K562 (cell line): Measurements from ENCODE around the gene DEF6. TPM values are rescaled to one million over a fixed set of nuclear protein-coding genes. Genes with fewer than 3 reads are reported as not detected.

Experiments
- ATAC-seq: fragments of 200-7000 bp; cut with Tn5 transposase; 3 replicates; pipeline ENCODE4 v1.9.1; 2020; ENCODE audit warnings: moderate library complexity
- BruUV-seq: library from RNA; stranded (reverse); fragments of 400-500 nt; replicated peaks from 2 replicates; lab custom pipeline; 2021; lab: Mats Ljungman, UMichigan
- CTCF ChIA-PET: fragments of 300-600 bp; formaldehyde crosslinking; extraction: SDS; loops from one replicate; lab custom pipeline; 2021; ENCODE audit warnings: low intra/inter-chr PET ratio; lab: Yijun Ruan, JAX
- POLR2A ChIA-PET: fragments of 300-600, 350-650 bp; sonication (Branson Sonifier 250); formaldehyde crosslinking; extraction: SDS; loops from one replicate; lab custom pipeline; 2021; ENCODE audit warnings: antibody characterized with exemption, inconsistent platforms; lab: Yijun Ruan, JAX
- DNase-seq, 4 experiments: peaks; one replicate each; pipeline versions ENCODE4 v3.0.0 to v3.0.0-alpha.2; 2011 to 2018; ENCODE audit warnings: low spot score in 3 of 4, mixed read lengths in 3 of 4; ENCODE audit errors: extremely low read depth in 1 of 4
- FAIRE-seq: peaks from 2 replicates; lab custom pipeline; 2011; peaks lifted over from hg19 to GRCh38; lab: Jason Lieb, UNC
- H2AFZ ChIP-seq: 2 replicates; pipeline ENCODE4 v1.6.0; 2011; ENCODE audit warnings: low read depth, low read length, control low read depth, inconsistent platforms
- H3K27ac ChIP-seq: fragments of 200-600 bp; 3 replicates; pipeline ENCODE4 v1.8.0; 2011; ENCODE audit warnings: low read depth, mild to moderate bottlenecking, control low read depth, inconsistent platforms, low read length, moderate library complexity, mixed read lengths; ENCODE audit errors: extremely low read depth
- H3K27me3 ChIP-seq, 2 experiments: fragments of 300-600 bp in 1 of 2; 2 replicates in 1 of 2; 3 replicates in 1 of 2; pipeline versions ENCODE4 v1.6.0 to v1.8.0; 2011; ENCODE audit warnings: inconsistent platforms in 2 of 2, low read length in 2 of 2, mild to moderate bottlenecking in 1 of 2, mixed read lengths in 1 of 2, moderate library complexity in 1 of 2; ENCODE audit not compliant: control insufficient read depth in 2 of 2, insufficient read depth in 2 of 2
- H3K36me3 ChIP-seq: fragments of 300-600 bp; 3 replicates; pipeline ENCODE4 v1.8.0; 2011; ENCODE audit warnings: mild to moderate bottlenecking, low read length, inconsistent platforms; ENCODE audit not compliant: control insufficient read depth, insufficient read depth
- H3K4me1 ChIP-seq, 2 experiments: fragments of 200-600 bp in 1 of 2; replicated peaks in 1 of 2; 2 replicates in 1 of 2; 3 replicates in 1 of 2; pipeline versions ENCODE4 v1.5.1 to v1.8.0; 2011; ENCODE audit warnings: inconsistent platforms in 2 of 2, low read length in 2 of 2, mild to moderate bottlenecking in 1 of 2, mixed read lengths in 1 of 2, moderate library complexity in 1 of 2; ENCODE audit not compliant: control insufficient read depth in 2 of 2, insufficient read depth in 2 of 2
- H3K4me2 ChIP-seq: 2 replicates; pipeline ENCODE4 v1.6.1; 2011; ENCODE audit warnings: low read length, control low read depth, inconsistent platforms, mixed read lengths; ENCODE audit not compliant: insufficient read depth
- H3K4me3 ChIP-seq: fragments of 200-600 bp; sonication (generic), shearing (Covaris generic); 2 replicates; pipeline ENCODE4 v1.5.1; 2016; ENCODE audit warnings: control low read depth, inconsistent platforms
- H3K79me2 ChIP-seq: fragments of 200-600 bp; 3 replicates; pipeline ENCODE4 v1.8.0; 2011; ENCODE audit warnings: low read length, inconsistent platforms; ENCODE audit not compliant: control insufficient read depth, insufficient read depth
- H3K9ac ChIP-seq, 2 experiments: 2 replicates each; pipeline versions ENCODE4 v1.6.0 to v1.6.1; 2011; ENCODE audit warnings: low read depth in 2 of 2, low read length in 2 of 2, control low read depth in 1 of 2, inconsistent platforms in 1 of 2, mild to moderate bottlenecking in 1 of 2, mixed read lengths in 1 of 2; ENCODE audit not compliant: insufficient read depth in 1 of 2
- H3K9me1 ChIP-seq: one replicate; pipeline ENCODE4 v1.6.0; 2011; ENCODE audit warnings: inconsistent platforms, mild to moderate bottlenecking, low read length, moderate library complexity; ENCODE audit not compliant: control insufficient read depth, insufficient read depth
- H3K9me3 ChIP-seq: replicated peaks from 2 replicates; pipeline ENCODE4 v1.5.1; 2011; ENCODE audit warnings: low read depth, low read length, inconsistent platforms; ENCODE audit not compliant: control insufficient read depth, insufficient read depth
- H4K20me1 ChIP-seq: replicated peaks from 2 replicates; pipeline ENCODE4 v1.6.1; 2011; ENCODE audit warnings: low read length, inconsistent platforms, mixed read lengths; ENCODE audit not compliant: control insufficient read depth, insufficient read depth
- C11orf30 ChIP-seq: fragments of 450-650 bp; IDR thresholded peaks from 2 replicates; pipeline ENCODE4 v1.6.1; 2016; ENCODE audit warnings: low read depth, mild to moderate bottlenecking
- CHD4 ChIP-seq: fragments of 200-600 bp; sonication (generic); IDR thresholded peaks from 3 replicates; pipeline ENCODE4 v1.6.1; 2012; ENCODE audit warnings: low read depth, mild to moderate bottlenecking, mixed read lengths, low read length, inconsistent platforms; ENCODE audit not compliant: insufficient read depth, insufficient replicate concordance, poor library complexity, severe bottlenecking
- CTBP1 ChIP-seq: fragments of 450-650 bp; IDR thresholded peaks from 2 replicates; pipeline ENCODE4 v1.6.1; 2016; ENCODE audit warnings: borderline replicate concordance
- ELK1 ChIP-seq: sonication (generic); formaldehyde crosslinking; IDR thresholded peaks from 2 replicates; pipeline ENCODE4 v1.8.1; 2022; ENCODE audit warnings: missing genetic modification reagents
- FOSL1 ChIP-seq: fragments of 200-800 bp; sonication (Bioruptor generic); conservative IDR thresholded peaks from 2 replicates; pipeline ENCODE4 v1.6.1; 2016; ENCODE audit warnings: missing genetic modification characterization, missing compliant biosample characterization
- GMEB1 ChIP-seq: fragments of 250-450 bp; sonication (Bioruptor Pico); IDR thresholded peaks from 2 replicates; pipeline ENCODE4 v1.4.0; 2020; ENCODE audit warnings: mild to moderate bottlenecking
- HES1 ChIP-seq: fragments of 450-650 bp; IDR thresholded peaks from 2 replicates; pipeline ENCODE4 v1.6.1; 2016; ENCODE audit warnings: low read depth, mild to moderate bottlenecking, moderate library complexity
- HNRNPK ChIP-seq: fragments of 200-400 bp; formaldehyde crosslinking; IDR thresholded peaks from one replicate; pipeline ENCODE4 v1.6.1; 2018; ENCODE audit warnings: mild to moderate bottlenecking, low read depth, low read length; ENCODE audit not compliant: poor library complexity, severe bottlenecking
- IRF1 ChIP-seq: sonication (generic); formaldehyde crosslinking; IDR thresholded peaks from 2 replicates; pipeline ENCODE4 v1.8.0; 2022; ENCODE audit warnings: missing genetic modification reagents, mild to moderate bottlenecking, borderline replicate concordance
- JUND ChIP-seq, 2 experiments: IDR thresholded peaks; 2 replicates in 1 of 2; 3 replicates in 1 of 2; pipeline ENCODE4 v1.6.1; 2011; ENCODE audit warnings: borderline replicate concordance in 2 of 2, low read depth in 2 of 2, low read length in 2 of 2, improper control_type of control experiment in 1 of 2, missing biosample characterization in 1 of 2, missing genetic modification characterization in 1 of 2, missing genetic modification reagents in 1 of 2
- KHSRP ChIP-seq: fragments of 450-650 bp; IDR thresholded peaks from 2 replicates; pipeline ENCODE4 v1.6.1; 2017
- MYC ChIP-seq, 2 experiments: fragments of 250-450 bp in 1 of 2; sonication (Bioruptor Pico) in 1 of 2; IDR thresholded peaks; 2 replicates each; pipeline versions ENCODE4 v1.5.1 to v1.6.1; 2012 to 2021; ENCODE audit warnings: low read depth in 2 of 2, borderline replicate concordance in 1 of 2, improper control_type of control experiment in 1 of 2, low read length in 1 of 2, mild to moderate bottlenecking in 1 of 2, moderate library complexity in 1 of 2
- NFE2L1 ChIP-seq: fragments of 450-650 bp; IDR thresholded peaks from 2 replicates; pipeline ENCODE4 v1.6.1; 2016; ENCODE audit warnings: missing genetic modification characterization, low read depth, mild to moderate bottlenecking, missing compliant biosample characterization, moderate library complexity, borderline replicate concordance
- SRSF3 ChIP-seq: fragments of 200-400 bp; formaldehyde crosslinking; IDR thresholded peaks from 2 replicates; pipeline ENCODE4 v1.6.1; 2016; ENCODE audit warnings: mild to moderate bottlenecking, low read length, moderate library complexity; ENCODE audit not compliant: insufficient read depth
- TSC22D4 ChIP-seq: fragments of 450-650 bp; IDR thresholded peaks from 2 replicates; pipeline ENCODE4 v1.6.1; 2016; ENCODE audit warnings: missing genetic modification characterization, missing biosample characterization, control low read depth
- ZNF695 ChIP-seq: fragments of 450-650 bp; formaldehyde crosslinking; IDR thresholded peaks from 2 replicates; pipeline ENCODE4 v1.4.0; 2020; ENCODE audit warnings: mild to moderate bottlenecking, moderate library complexity
- ZNF707 ChIP-seq: fragments of 250-450 bp; sonication (Bioruptor Pico); conservative IDR thresholded peaks from 2 replicates; pipeline ENCODE4 v1.8.0; 2022; ENCODE audit warnings: inconsistent platforms, mild to moderate bottlenecking, moderate library complexity
- WGBS: fragments of 100-300 bp; shearing (Covaris generic); methylation state at CpG from one replicate; pipeline ENCODE4 v1.1.6; 2016; ENCODE audit warnings: low coverage, mixed read lengths; ENCODE audit not compliant: insufficient coverage; ENCODE audit errors: missing lambda C conversion rate; 5-methylcytosine and 5-hydroxymethylcytosine counted together
- in situ Hi-C: fragments of 300-500 bp; cut with MboI; formaldehyde crosslinking; loops from 4 replicates; pipeline ENCODE4 v1.15.0; 2018; ENCODE audit warnings: inconsistent platforms, mixed read lengths
- intact Hi-C: fragments of 100-400 bp; cut with micrococcal nuclease; formaldehyde crosslinking; loops from 2 replicates; pipeline ENCODE4 v1.14.2; 2022
- polyA plus RNA-seq, 8 experiments: library from polyadenylated mRNA; depleted of rRNA in 4 of 8; stranded (reverse) in 5 of 8; unstranded in 3 of 8; fragments of >200 nt; fragmentation: Nextera tagmentation in 2 of 8; fragmentation: Illumina TruSeq in 1 of 8; extraction: Ambion mirVana in 2 of 8; extraction: Trizol in 1 of 8; gene quantifications; 2 replicates each; pipeline versions ENCODE4 v1.2.1 to v1.2.3, GENCODE V29; 2011 to 2014; ENCODE audit warnings: inconsistent platforms in 1 of 8, missing spikeins in 1 of 8
- total RNA-seq, 7 experiments: library from RNA; depleted of rRNA in 6 of 7; stranded (reverse); fragments of >200 nt in 6 of 7; fragmentation: Illumina TruSeq in 2 of 7; extraction: Trizol in 2 of 7; gene quantifications; 2 replicates each; pipeline versions ENCODE4 v1.2.1 to v1.2.3, GENCODE V29; 2011 to 2021; ENCODE audit warnings: low replicate concordance in 1 of 7

Gene DEF6
- total and polyA plus RNA-seq, 9 of the 15 experiments (the other 6 are each of a cell fraction or from before 2014, with no cell fraction given), result 1.3 to 44.6 (median 22.7) TPM

GRCh38 chr6:35248300-35248699 lies 49.3 kb upstream of the DEF6 start:
- H3K9ac ChIP-seq, result peak overlapping the region in 1 of 2 experiments; percentile 8; a peak in 1 of 4 replicates
- POLR2A ChIA-PET, result interaction anchor here (1.1 to 1.3 kb wide), 2 partner anchors 8 to 11 kb away, joined by 4 to 5 read pairs; partner anchors contain the start of gene ZNF76
- H3K4me1 ChIP-seq, result peaks cover 6 to 19% of the 10 kb centered on the region in 2 experiments; a peak in 4 of 5 replicates
- WGBS, result 37% methylated on average over 3 of the region's 3 CpGs
- in situ Hi-C loops (no loop called here), intact Hi-C loops (no loop called here)
- peak overlapping the region; percentile 27 for H2AFZ ChIP-seq
- H3K27ac ChIP-seq, result peak overlapping the region; percentile 45; the same call in 2 of the 3 replicates
- ATAC-seq, result peak; percentile 74
- H3K27me3 ChIP-seq, result no peaks in the 10 kb centered on the region
- no peak overlapping the region for H3K4me3 ChIP-seq
- CTCF ChIA-PET, result no interaction called here
- no peaks in the 10 kb centered on the region for H3K9me3 ChIP-seq
- H3K36me3 ChIP-seq, result peaks cover 26% of the 10 kb centered on the region; the same call in 1 of the 3 replicates
- FAIRE-seq, result peak; percentile 80
- H3K4me2 ChIP-seq, result peak overlapping the region; percentile 17
- BruUV-seq, result no TSS peak
- DNase-seq, result peak in 2 of 4 experiments; percentile 50 to 65
- no peaks in the 10 kb centered on the region for H3K9me1 ChIP-seq
- H3K79me2 ChIP-seq, result peaks cover 2% of the 10 kb centered on the region; the same call in 1 of the 3 replicates
- H4K20me1 ChIP-seq, result no peaks in the 10 kb centered on the region
- TF ChIP-seq HES1 (no peak), ZNF695 (CRISPR knock-in tag) (no peak), NFE2L1 (tag) (peak; percentile 70; the same call in 1 of the 2 replicates), IRF1 (no peak), SRSF3 (no peak), MYC (IDR thresholded peaks at IDR 0.05; ENCODE audit: low read depth, low read length) (no peak), MYC (CRISPR knock-in tag; IDR thresholded peaks at IDR 0.05; ENCODE audit: borderline replicate concordance, low read depth) (no peak), TSC22D4 (tag) (no peak), KHSRP (no peak), CHD4 (no peak), ZNF707 (CRISPR knock-in tag) (no peak), JUND (IDR thresholded peaks at IDR 0.05; ENCODE audit: borderline replicate concordance, low read depth, low read length) (no peak), JUND (tag; IDR thresholded peaks at IDR 0.05; ENCODE audit: borderline replicate concordance, low read depth, low read length) (no peak), HNRNPK (no peak), FOSL1 (0 out of 2 replicates have a peak, but pooled peaks have one; percentile 15), CTBP1 (peak; percentile 37; the same call in 1 of the 2 replicates), C11orf30 (peak; percentile 93), ELK1 (CRISPR knock-in tag) (no peak), GMEB1 (no peak)
